Uterus (tissue), 2 donors: ENCODE measurements around the gene JAZF1.

Source experiments
- CTCF ChIP-seq, 4 experiments: fragments of 200-600 bp in 2 of 4; fragments of 450-650 bp in 2 of 4; sonication (generic) in 2 of 4; IDR thresholded peaks; one replicate each; pipeline ENCODE4 v1.5.1; 2016 to 2019; ENCODE audit warnings: antibody characterized with exemption in 4 of 4, mild to moderate bottlenecking in 2 of 4, moderate library complexity in 1 of 4
- POLR2A ChIP-seq, 2 donors: fragments of 450-650 bp; IDR thresholded peaks; one replicate each; pipeline ENCODE4 v1.6.1; 2016; ENCODE audit warnings: antibody characterized with exemption in 2 of 2, mild to moderate bottlenecking in 1 of 2, moderate library complexity in 1 of 2

GRCh38 chr7:28170701-28171100 lies 9.9 kb downstream of the JAZF1 start:
- TF ChIP-seq POLR2A (IDR thresholded peaks at IDR 0.05) = no peak
- TF ChIP-seq CTCF (IDR thresholded peaks at IDR 0.05) = no peak
